ENCODE data around the gene PIK3R4.

DNA sequence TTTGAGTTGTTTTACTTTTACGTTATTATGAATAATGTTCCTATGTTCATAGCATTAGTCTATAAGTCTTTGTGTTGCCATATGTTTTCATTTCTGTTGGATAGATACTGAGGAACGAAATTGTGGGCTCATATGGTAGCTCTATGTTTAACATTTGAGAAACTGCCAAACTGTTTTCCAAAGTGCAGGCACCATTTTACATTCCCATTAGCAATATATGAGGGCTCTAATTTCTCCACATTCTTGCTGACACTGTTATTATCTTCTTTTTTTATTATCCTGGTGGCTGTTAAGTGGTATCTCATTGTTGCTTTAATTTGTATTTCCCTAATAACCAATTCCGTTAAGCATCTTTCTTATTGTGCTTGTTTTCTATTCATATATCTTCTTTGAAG is 1.8 kb upstream of the PIK3R4 start:
- TF ChIP-seq, protein P1, sequence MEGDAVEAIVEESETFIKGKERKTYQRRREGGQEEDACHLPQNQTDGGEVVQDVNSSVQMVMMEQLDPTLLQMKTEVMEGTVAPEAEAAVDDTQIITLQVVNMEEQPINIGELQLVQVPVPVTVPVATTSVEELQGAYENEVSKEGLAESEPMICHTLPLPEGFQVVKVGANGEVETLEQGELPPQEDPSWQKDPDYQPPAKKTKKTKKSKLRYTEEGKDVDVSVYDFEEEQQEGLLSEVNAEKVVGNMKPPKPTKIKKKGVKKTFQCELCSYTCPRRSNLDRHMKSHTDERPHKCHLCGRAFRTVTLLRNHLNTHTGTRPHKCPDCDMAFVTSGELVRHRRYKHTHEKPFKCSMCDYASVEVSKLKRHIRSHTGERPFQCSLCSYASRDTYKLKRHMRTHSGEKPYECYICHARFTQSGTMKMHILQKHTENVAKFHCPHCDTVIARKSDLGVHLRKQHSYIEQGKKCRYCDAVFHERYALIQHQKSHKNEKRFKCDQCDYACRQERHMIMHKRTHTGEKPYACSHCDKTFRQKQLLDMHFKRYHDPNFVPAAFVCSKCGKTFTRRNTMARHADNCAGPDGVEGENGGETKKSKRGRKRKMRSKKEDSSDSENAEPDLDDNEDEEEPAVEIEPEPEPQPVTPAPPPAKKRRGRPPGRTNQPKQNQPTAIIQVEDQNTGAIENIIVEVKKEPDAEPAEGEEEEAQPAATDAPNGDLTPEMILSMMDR (conservative IDR thresholded peaks at IDR 0.05; ENCODE audit: low read depth, low read length) = no peak
- TF ChIP-seq EZH2 (IDR thresholded peaks at IDR 0.05; ENCODE audit: borderline replicate concordance, low read depth, low read length, poor library complexity, severe bottlenecking) = no peak
